Hepatocyte (in vitro differentiated cells): ENCODE results near the gene OSBPL10.

Experiments used
- CTCF ChIP-seq: fragments of 200-600 bp; sonication (generic); IDR thresholded peaks from 2 replicates; pipeline ENCODE4 v1.5.1; 2016; ENCODE audit warnings: antibody characterized with exemption, mild to moderate bottlenecking; ENCODE audit not compliant: poor library complexity
- EZH2 ChIP-seq: fragments of 200-600 bp; sonication (generic); IDR thresholded peaks from 2 replicates; pipeline ENCODE4 v1.6.1; 2016; ENCODE audit warnings: antibody characterized with exemption, mild to moderate bottlenecking, borderline replicate concordance

GRCh38 chr3:31927811-31928210 is 53.3 kb downstream of the OSBPL10 start:
- TF ChIP-seq CTCF: no peak
- no peak for TF ChIP-seq EZH2
